PC-3 (cell line): ENCODE data around the gene SHLD1.

ENCODE experiments used
- CTCF ChIP-seq: fragments of 300-600 bp; sonication (generic); conservative IDR thresholded peaks from 2 replicates; pipeline ENCODE4 v1.5.1; 2017; ENCODE audit warnings: antibody characterized with exemption, low read depth, mild to moderate bottlenecking, low read length
- EZH2 ChIP-seq: fragments of 300-600 bp; sonication (generic); IDR thresholded peaks from one replicate; pipeline ENCODE4 v1.6.1; 2017; ENCODE audit warnings: antibody characterized with exemption, mild to moderate bottlenecking, low read length; ENCODE audit not compliant: unreplicated experiment
- EZH2phosphoT487 ChIP-seq: fragments of 300-600 bp; sonication (generic); IDR thresholded peaks from 2 replicates; pipeline ENCODE4 v1.6.1; 2018; ENCODE audit warnings: mild to moderate bottlenecking, antibody characterized with exemption, low read length, borderline replicate concordance

- no peak for TF ChIP-seq CTCF
- TF ChIP-seq EZH2phosphoT487, result no peak
- TF ChIP-seq EZH2, result no peak
Observed at GRCh38 chr20:5863040-5863833, 113.0 kb downstream of the SHLD1 start.
